H1 (cell line): ENCODE measurements around the gene ALG9. TPM values are rescaled to one million over a fixed set of nuclear protein-coding genes. Genes with fewer than 3 reads are reported as not detected.

Source experiments
- CTCF ChIA-PET: fragments of 300-600 bp; sonication (Branson Sonifier 250); formaldehyde crosslinking; loops from one replicate; lab custom pipeline; 2021; ENCODE audit not compliant: partially characterized antibody; lab: Charles Lee
- POLR2A ChIA-PET: fragments of 300-600 bp; sonication (Branson Sonifier 250); formaldehyde crosslinking; loops from one replicate; lab custom pipeline; 2021; ENCODE audit warnings: inconsistent platforms; ENCODE audit not compliant: partially characterized antibody; lab: Charles Lee
- DNase-seq, 2 experiments: peaks; one replicate each; pipeline versions ENCODE4 v3.0.0 to v3.0.0-alpha.2; 2010 to 2022; ENCODE audit warnings: low spot score in 2 of 2, low read depth in 1 of 2, mixed read lengths in 1 of 2
- FAIRE-seq: peaks from 2 replicates; lab custom pipeline; 2011; peaks lifted over from hg19 to GRCh38; lab: Jason Lieb, UNC
- H2AFZ ChIP-seq: 2 replicates; pipeline ENCODE4 v1.8.1; 2012; ENCODE audit warnings: low read length, inconsistent platforms
- H2AK5ac ChIP-seq: 2 replicates; pipeline ENCODE4 v1.6.1; 2013; ENCODE audit warnings: low read depth, low read length
- H2BK120ac ChIP-seq: replicated peaks from 2 replicates; pipeline ENCODE3; 2013; ENCODE audit warnings: low read depth, low read length, inconsistent platforms
- H2BK12ac ChIP-seq: 2 replicates; pipeline ENCODE4 v1.6.1; 2013; ENCODE audit warnings: low read depth, low read length
- H2BK15ac ChIP-seq: 2 replicates; pipeline ENCODE4 v1.6.1; 2013; ENCODE audit warnings: low read length
- H2BK20ac ChIP-seq: 2 replicates; pipeline ENCODE4 v1.6.1; 2013; ENCODE audit warnings: low read length
- H2BK5ac ChIP-seq: 2 replicates; pipeline ENCODE4 v1.6.1; 2013; ENCODE audit warnings: low read depth, low read length
- H3K14ac ChIP-seq: 2 replicates; pipeline ENCODE4 v1.6.1; 2013; ENCODE audit warnings: inconsistent platforms; ENCODE audit not compliant: insufficient read length
- H3K18ac ChIP-seq: 2 replicates; pipeline ENCODE4 v1.6.1; 2013; ENCODE audit warnings: low read length; ENCODE audit errors: extremely low read depth
- H3K23ac ChIP-seq: 2 replicates; pipeline ENCODE4 v1.6.1; 2013; ENCODE audit warnings: inconsistent platforms; ENCODE audit not compliant: insufficient read length
- H3K23me2 ChIP-seq: 2 replicates; pipeline ENCODE4 v1.6.1; 2013; ENCODE audit warnings: low read depth, low read length
- H3K27ac ChIP-seq: 2 replicates; pipeline ENCODE4 v1.6.1; 2011; ENCODE audit warnings: low read depth, low read length, inconsistent platforms
- H3K27me3 ChIP-seq, 4 experiments: replicated peaks in 1 of 4; 1 replicate in 1 of 4; 2 replicates in 3 of 4; pipeline versions ENCODE4 v1.6.1 to v1.8.1; 2011 to 2013; ENCODE audit warnings: low read length in 3 of 4, mild to moderate bottlenecking in 3 of 4, inconsistent platforms in 2 of 4, mixed read lengths in 2 of 4, moderate library complexity in 1 of 4; ENCODE audit not compliant: control insufficient read depth in 3 of 4, insufficient read depth in 3 of 4; ENCODE audit errors: extremely low read depth in 1 of 4
- H3K36me3 ChIP-seq, 4 experiments: 2 replicates each; pipeline versions ENCODE4 v1.6.1 to v1.8.1; 2011 to 2013; ENCODE audit warnings: mild to moderate bottlenecking in 4 of 4, low read length in 3 of 4, moderate library complexity in 2 of 4, control low read depth in 1 of 4, inconsistent platforms in 1 of 4; ENCODE audit not compliant: insufficient read depth in 4 of 4, control insufficient read depth in 2 of 4
- H3K4ac ChIP-seq: replicated peaks from 2 replicates; pipeline ENCODE3; 2013; ENCODE audit warnings: low read length, low read depth, mixed read lengths, inconsistent platforms; ENCODE audit not compliant: insufficient read length
- H3K4me1 ChIP-seq, 4 experiments: replicated peaks in 1 of 4; 1 replicate in 1 of 4; 2 replicates in 3 of 4; pipeline versions ENCODE4 v1.6.1 to v1.8.1; 2011 to 2013; ENCODE audit warnings: low read length in 3 of 4, inconsistent platforms in 2 of 4, mixed read lengths in 1 of 4; ENCODE audit not compliant: insufficient read depth in 4 of 4, control insufficient read depth in 3 of 4
- H3K4me2 ChIP-seq, 2 experiments: 2 replicates each; pipeline versions ENCODE4 v1.6.1 to v1.8.1; 2011 to 2013; ENCODE audit warnings: low read depth in 2 of 2, low read length in 2 of 2, control low read depth in 1 of 2, inconsistent platforms in 1 of 2, mild to moderate bottlenecking in 1 of 2; ENCODE audit not compliant: insufficient read depth in 1 of 2
- H3K4me3 ChIP-seq, 4 experiments: fragments of 200-600, 300-600 bp in 1 of 4; sonication (generic), shearing (Covaris generic), sonication (Bioruptor Twin) in 1 of 4; 2 replicates each; pipeline versions ENCODE4 v1.5.1 to v1.8.1; 2011 to 2016; ENCODE audit warnings: low read length in 4 of 4, low read depth in 3 of 4, control low read depth in 2 of 4, inconsistent platforms in 2 of 4, mild to moderate bottlenecking in 2 of 4, mixed read lengths in 1 of 4, moderate library complexity in 1 of 4; ENCODE audit not compliant: insufficient read depth in 2 of 4; ENCODE audit errors: extremely low read depth in 1 of 4
- H3K56ac ChIP-seq: replicated peaks from 2 replicates; pipeline ENCODE3; 2013; ENCODE audit warnings: low read depth, mild to moderate bottlenecking, mixed read lengths, low read length, inconsistent platforms; ENCODE audit not compliant: insufficient read length
- H3K79me1 ChIP-seq: 2 replicates; pipeline ENCODE4 v1.6.1; 2013; ENCODE audit warnings: low read depth, low read length, control low read depth
- H3K79me2 ChIP-seq, 2 experiments: 2 replicates each; pipeline versions ENCODE4 v1.6.1 to v1.8.1; 2012 to 2013; ENCODE audit warnings: low read length in 2 of 2, mild to moderate bottlenecking in 2 of 2, inconsistent platforms in 1 of 2; ENCODE audit not compliant: insufficient read depth in 2 of 2, control insufficient read depth in 1 of 2
- H3K9ac ChIP-seq, 4 experiments: replicated peaks in 1 of 4; 1 replicate in 1 of 4; 2 replicates in 3 of 4; pipeline versions ENCODE4 v1.6.1 to v1.8.1; 2011 to 2013; ENCODE audit warnings: low read depth in 3 of 4, low read length in 3 of 4, control low read depth in 2 of 4, mild to moderate bottlenecking in 2 of 4, moderate library complexity in 2 of 4, inconsistent platforms in 1 of 4; ENCODE audit errors: extremely low read depth in 1 of 4
- H3K9me3 ChIP-seq, 2 experiments: 2 replicates each; pipeline versions ENCODE4 v1.6.1 to v1.8.1; 2012 to 2013; ENCODE audit warnings: mild to moderate bottlenecking in 2 of 2, moderate library complexity in 2 of 2, control low read depth in 1 of 2, inconsistent platforms in 1 of 2, low read depth in 1 of 2, low read length in 1 of 2, mixed read lengths in 1 of 2; ENCODE audit not compliant: insufficient read depth in 2 of 2
- H4K20me1 ChIP-seq, 2 experiments: replicated peaks in 1 of 2; 2 replicates each; pipeline versions ENCODE3 to v1.8.1; 2011 to 2013; ENCODE audit warnings: inconsistent platforms in 2 of 2, low read length in 2 of 2, mild to moderate bottlenecking in 1 of 2; ENCODE audit not compliant: insufficient read depth in 2 of 2, control insufficient read depth in 1 of 2
- H4K5ac ChIP-seq: 2 replicates; pipeline ENCODE4 v1.6.1; 2013; ENCODE audit warnings: low read length, low read depth, mixed read lengths, inconsistent platforms; ENCODE audit not compliant: insufficient read length
- H4K8ac ChIP-seq: 2 replicates; pipeline ENCODE4 v1.8.0; 2013; ENCODE audit warnings: mild to moderate bottlenecking, moderate library complexity, low read length, inconsistent platforms; ENCODE audit not compliant: insufficient read depth; ENCODE audit errors: extremely low read depth
- H4K91ac ChIP-seq: replicated peaks from 2 replicates; pipeline ENCODE3; 2013; ENCODE audit warnings: low read length, mixed read lengths, inconsistent platforms; ENCODE audit not compliant: insufficient read length
- POLR2A ChIP-seq, 2 experiments: IDR thresholded peaks; 1 replicate in 1 of 2; 2 replicates in 1 of 2; pipeline ENCODE4 v1.6.1; 2011; ENCODE audit warnings: low read depth in 2 of 2, low read length in 2 of 2, mild to moderate bottlenecking in 2 of 2; ENCODE audit errors: control extremely low read depth in 1 of 2
- SAP30 ChIP-seq: fragments of 300-600 bp; sonication (generic); IDR thresholded peaks from 2 replicates; pipeline ENCODE4 v1.7.1; 2012; ENCODE audit warnings: low read length, moderate library complexity, mild to moderate bottlenecking, inconsistent platforms; ENCODE audit not compliant: insufficient read depth, insufficient replicate concordance
- WGBS, 2 experiments: shearing (Covaris generic) in 1 of 2; methylation state at CpG; one replicate each; pipeline versions ENCODE4 v1.1.6 to v1.1.7; 2013 to 2015; ENCODE audit warnings: low lambda C conversion rate in 2 of 2, mixed read lengths in 2 of 2, inconsistent platforms in 1 of 2, low coverage in 1 of 2, missing lambda C conversion rate in 1 of 2; ENCODE audit not compliant: insufficient replicate concordance in 2 of 2, insufficient coverage in 1 of 2, insufficient read length in 1 of 2; ENCODE audit errors: extremely low coverage in 1 of 2, missing lambda C conversion rate in 1 of 2; 5-methylcytosine and 5-hydroxymethylcytosine counted together
- polyA plus RNA-seq, 7 experiments: library from polyadenylated mRNA; depleted of rRNA in 3 of 7; stranded (reverse) in 5 of 7; unstranded in 2 of 7; fragments of >200 nt in 5 of 7; fragments of 200-250 nt in 2 of 7; gene quantifications; 1 replicate in 5 of 7; 2 replicates in 1 of 7; 4 replicates in 1 of 7; pipeline versions ENCODE4 v1.2.1 to v1.2.3, GENCODE V29; 2011 to 2013; ENCODE audit warnings: missing spikeins in 2 of 7, mixed read lengths in 2 of 7
- total RNA-seq: library from RNA; stranded (reverse); fragmentation: NEBNext Ultra II Directional; extraction: Animal tissue kit (Norgen Biotek cat#: 25700); gene quantifications from 2 replicates; pipeline ENCODE4 v1.2.1, GENCODE V29; 2021

The ALG9 gene
- total and polyA plus RNA-seq, 2 of the 8 experiments (the other 6 are each of a cell fraction or from before 2014, with no cell fraction given), result 23.5 to 24.5 TPM

- H3K56ac ChIP-seq, result no peak overlapping the region
- H3K79me2 ChIP-seq, result no peaks in the 10 kb centered on the region
- no peak overlapping the region for H4K91ac ChIP-seq
- H3K4me3 ChIP-seq, result no peak overlapping the region
- H3K79me1 ChIP-seq, result no peaks in the 10 kb centered on the region
- POLR2A ChIA-PET, result interaction anchor here (0.6 kb wide), 1 partner anchor 71 kb away, joined by 3 read pairs; no protein-coding TSS in a partner anchor
- no peaks in the 10 kb centered on the region for H4K20me1 ChIP-seq
- no peaks in the 10 kb centered on the region for H3K9me3 ChIP-seq
- 87% methylated on average over 5 of the region's 5 CpGs; no CpG with 5 or more reads in 1 of the 2 experiments for WGBS, 2 experiments
- peaks cover 4% of the 10 kb centered on the region; the same call in 1 of the 2 replicates for H3K23me2 ChIP-seq
- CTCF ChIA-PET, result interaction anchor here (0.6 to 4.8 kb wide), 9 partner anchors 12 to 624 kb away, joined by 3 to 27 read pairs (median 3); no protein-coding TSS in a partner anchor
- TF ChIP-seq SAP30 (no peak), POLR2A (IDR thresholded peaks at IDR 0.05; ENCODE audit: control extremely low read depth in 1 of 2, low read depth in 2 of 2, low read length in 2 of 2) (no peak)
- H3K4me2 ChIP-seq, result no peak overlapping the region
- H2BK15ac ChIP-seq, result no peak overlapping the region
- no peak overlapping the region for H2BK120ac ChIP-seq
- no peak overlapping the region for H2BK20ac ChIP-seq
- DNase-seq (no peak), FAIRE-seq (no peak)
- H2AFZ ChIP-seq, result no peak overlapping the region
- no peak overlapping the region for H3K14ac ChIP-seq
- no peak overlapping the region for H2BK5ac ChIP-seq
- H3K23ac ChIP-seq, result no peak overlapping the region
- H3K9ac ChIP-seq, result no peak overlapping the region
- no peak overlapping the region for H4K8ac ChIP-seq
- no peak overlapping the region for H4K5ac ChIP-seq
- no peak overlapping the region for H2BK12ac ChIP-seq
- H3K36me3 ChIP-seq, result no peaks in the 10 kb centered on the region
- peaks cover 0 to 15% (median 9%) of the 10 kb centered on the region in 4 experiments for H3K4me1 ChIP-seq
- no peaks in the 10 kb centered on the region for H3K27me3 ChIP-seq
- no peak overlapping the region for H3K27ac ChIP-seq
- no peak overlapping the region for H3K18ac ChIP-seq
- H3K4ac ChIP-seq, result no peak overlapping the region
- H2AK5ac ChIP-seq, result no peak overlapping the region
These were observed 38.0 kb upstream of the ALG9 start for GRCh38 chr11:111909378-111909777.
